ENCODE measurements around the gene KPNA6. TPM values are rescaled to one million over a fixed set of nuclear protein-coding genes. Genes with fewer than 3 reads are reported as not detected.

KPNA6 gene
- total and polyA plus RNA-seq, 10 of the 15 experiments (the other 5 are each of a cell fraction or from before 2014, with no cell fraction given) = 11.1 to 55.6 (median 25.9) TPM

DNA sequence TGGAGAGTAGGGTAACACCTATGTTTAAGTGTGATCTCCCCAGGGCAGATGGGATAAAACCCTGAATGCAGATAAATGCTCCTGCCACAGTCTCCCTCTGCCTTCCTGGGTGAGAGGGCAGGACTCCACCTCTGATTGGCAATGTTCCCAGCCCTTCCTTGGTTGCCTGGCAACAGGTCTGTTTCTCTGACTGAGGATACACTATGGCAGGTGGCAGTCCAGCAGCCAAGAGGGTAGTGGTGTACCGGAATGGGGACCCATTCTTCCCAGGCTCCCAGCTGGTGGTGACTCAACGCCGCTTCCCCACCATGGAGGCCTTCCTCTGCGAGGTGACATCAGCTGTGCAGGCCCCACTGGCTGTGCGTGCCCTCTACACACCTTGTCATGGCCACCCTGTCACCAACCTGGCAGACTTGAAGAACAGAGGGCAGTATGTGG, 101.1 kb downstream of the KPNA6 start, which contains the start of gene DCDC2B:
DCDC2B (plus strand) TSS at position 199 of the 438 bp plus-strand sequence; CDS start at position 204, 5 bp downstream.
- Histone ChIP-seq H3K4me1 (ENCODE audit: control insufficient read depth, insufficient read depth, low read length) (peaks cover 14% of the 10 kb centered on the region), H4K20me1 (ENCODE audit: control insufficient read depth, insufficient read depth) (no peaks in the 10 kb centered on the region), H3K27me3 (replicated peaks in 1 of 2; ENCODE audit: control insufficient read depth in 2 of 2, insufficient read depth in 2 of 2, low read length in 1 of 2) (no peaks in the 10 kb centered on the region), H3K27ac (ENCODE audit: control insufficient read depth, insufficient read depth) (no peak within 1 kb of the TSS), H3K79me2 (ENCODE audit: control insufficient read depth, insufficient read depth, low read length) (peaks cover 4% of the 10 kb centered on the region), H3K9ac (ENCODE audit: control insufficient read depth, insufficient read depth, low read length) (no peak within 1 kb of the TSS), H2AFZ (ENCODE audit: control insufficient read depth, low read depth, low read length) (no peak within 1 kb of the TSS), H3K4me3 (no peak within 1 kb of the TSS), H3K9me3 (replicated peaks; ENCODE audit: control insufficient read depth, insufficient read depth, low read length) (no peaks in the 10 kb centered on the region), H3K36me3 (ENCODE audit: control insufficient read depth in 2 of 2, insufficient read depth in 2 of 2, low read length in 1 of 2) (peaks cover 0 to 1% of the 10 kb centered on the region in 2 experiments; a peak in 1 of 4 replicates), H3K4me2 (ENCODE audit: control insufficient read depth, insufficient read depth) (0 out of 2 replicates have a peak within 1 kb of the TSS, but pooled peaks have one; percentile 11)
- ChIA-PET POLR2A (no interaction called here), RAD21 (ENCODE audit: unreplicated experiment) (no interaction called here), CTCF (interaction anchor here (1.1 to 2.4 kb wide), 4 partner anchors 12 to 205 kb away, joined by 3 to 9 read pairs (median 5); no protein-coding TSS in a partner anchor), SMC1A (ENCODE audit: uncharacterized antibody, unreplicated experiment) (interaction anchor here (0.9 to 1.7 kb wide), 2 partner anchors 41 to 107 kb away, joined by 3 to 4 read pairs; no protein-coding TSS in a partner anchor)
- intact Hi-C loops (cut with micrococcal nuclease; ENCODE audit: unreplicated experiment) (no loop called here), in situ Hi-C loops (cut with MboI) (no loop called here)
- no peak for ATAC-seq
- no peak for DNase-seq (ENCODE audit: low read depth, low spot score)
- TF ChIP-seq RB1 (IDR thresholded peaks at IDR 0.05; ENCODE audit: borderline replicate concordance) = no peak
- TF ChIP-seq BMI1 (IDR thresholded peaks at IDR 0.05; ENCODE audit: borderline replicate concordance) = 0 out of 2 replicates have a peak, but pooled peaks have one; percentile 27
- no peak for TF ChIP-seq POLR2AphosphoS5 (IDR thresholded peaks at IDR 0.05; ENCODE audit: low read length)
- TF ChIP-seq ZSCAN29 (IDR thresholded peaks at IDR 0.05) = no peak
- 89% methylated on average over 5 of the region's 5 CpGs for WGBS (ENCODE audit: insufficient coverage, insufficient replicate concordance, low lambda C conversion rate, missing lambda C conversion rate)
- no TSS peak for BruUV-seq (replicated peaks)
- no peak for FAIRE-seq
